Activated gamma-delta T cell treated with anti-CD3 and anti-CD28 coated beads, Interleukin-2, amount 50 U/mL, for 16 hours (primary cell): ENCODE results near the gene PDE4B.

Experiments
- DNase-seq: peaks from one replicate; pipeline ENCODE4 v3.0.0-alpha.2; 2020; ENCODE audit warnings: low read depth

PDE4B gene

GRCh38 chr1:66240491-66241484 lies 448.1 kb downstream of the PDE4B start:
- no peak for DNase-seq

DNA sequence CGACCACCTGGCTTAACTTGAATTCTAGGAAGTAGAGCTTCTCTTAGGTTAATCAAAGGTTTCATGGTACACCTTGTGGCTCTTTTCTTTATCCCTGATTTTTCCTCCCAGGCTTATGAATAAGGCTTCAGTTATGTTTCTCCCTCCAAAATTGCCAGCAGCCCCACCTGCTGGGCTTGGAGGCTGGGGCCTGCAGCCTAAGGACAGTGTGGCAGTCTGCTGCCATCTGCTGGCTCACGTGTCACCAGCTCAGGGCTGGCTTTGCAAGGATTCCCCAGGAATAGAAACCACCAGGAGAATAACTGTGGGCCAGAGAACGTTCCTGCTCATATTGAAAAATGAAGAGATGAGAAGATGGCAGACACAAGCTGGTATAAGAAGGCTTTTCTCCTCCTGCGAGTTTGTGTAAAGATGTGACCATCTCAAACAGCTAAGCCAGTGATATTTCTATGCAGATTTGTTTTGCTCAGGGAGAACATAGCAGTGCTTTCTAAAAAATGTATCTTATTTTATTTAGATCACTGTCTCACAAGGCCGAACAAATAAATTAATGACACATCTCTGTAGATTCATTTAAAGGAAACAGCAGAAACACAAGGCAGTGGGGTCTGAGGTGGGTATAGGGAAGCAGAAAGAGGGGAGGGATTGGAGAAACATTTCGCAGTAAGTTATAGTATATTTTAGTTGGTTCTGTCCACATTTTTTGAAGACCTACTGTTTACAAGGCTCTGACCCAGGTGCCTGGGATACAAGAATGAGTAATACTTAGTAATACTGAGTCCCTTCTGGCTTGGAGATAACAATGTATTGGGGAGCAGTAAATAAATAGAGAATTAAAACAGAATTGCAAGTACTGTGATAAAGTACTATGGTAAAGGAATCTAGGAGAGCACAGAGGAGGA lies 450.2 kb downstream of the PDE4B start:
- peak; percentile 33 for DNase-seq

- no peak for DNase-seq
Observed at GRCh38 chr1:66243548-66244130, 450.9 kb downstream of the PDE4B start.

- no peak for DNase-seq
Observed at GRCh38 chr1:66244429-66244828, 451.7 kb downstream of the PDE4B start.

GRCh38 chr1:66245691-66246090 lies 453.0 kb downstream of the PDE4B start:
- DNase-seq: no peak

GRCh38 chr1:66246351-66247269 lies 453.9 kb downstream of the PDE4B start:
- DNase-seq: no peak

GRCh38 chr1:66247415-66248208 lies 454.9 kb downstream of the PDE4B start:
- no peak for DNase-seq

DNA sequence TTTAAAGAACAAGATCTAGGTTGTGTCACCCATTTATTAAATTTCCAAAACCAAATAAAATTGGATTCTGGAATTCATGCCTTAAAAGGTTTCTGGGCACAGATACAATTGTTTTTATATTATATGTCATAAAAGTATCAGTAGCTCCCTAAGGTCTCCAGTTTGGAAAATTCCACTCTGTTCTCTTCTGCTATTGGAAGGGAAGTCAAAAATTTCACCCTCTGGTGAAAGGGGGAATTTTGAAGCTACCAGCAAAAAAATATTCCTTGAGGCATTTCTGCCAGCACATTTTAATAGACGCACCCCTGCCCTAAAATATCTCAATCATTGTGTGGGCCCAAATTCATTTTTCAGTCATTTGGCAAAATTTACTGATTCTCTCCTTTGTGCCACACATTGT lies 455.6 kb downstream of the PDE4B start:
- DNase-seq: no peak

- DNase-seq: no peak
Observed at GRCh38 chr1:66248746-66249145, 456.1 kb downstream of the PDE4B start.

GRCh38 chr1:66250075-66250474 lies 457.4 kb downstream of the PDE4B start:
- DNase-seq: no peak

DNA sequence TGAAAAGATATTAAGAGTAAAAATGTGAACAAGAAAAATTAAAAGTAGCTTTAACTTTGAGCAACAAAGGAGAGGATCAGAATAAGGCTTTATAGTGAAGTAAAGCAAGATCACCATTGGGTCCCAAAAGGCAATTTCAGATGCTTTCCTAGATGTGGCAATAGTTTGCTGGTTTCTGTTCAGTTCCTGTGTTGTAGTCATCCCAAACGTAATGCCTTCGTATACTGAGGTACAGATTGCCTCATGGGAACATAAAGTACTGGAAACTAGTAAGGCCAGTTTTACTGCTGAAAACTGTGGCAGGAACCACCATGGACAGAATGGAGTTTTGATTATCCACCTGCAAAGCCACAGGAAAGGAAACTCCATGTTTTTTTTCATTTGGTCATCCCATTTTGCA lies 457.8 kb downstream of the PDE4B start:
- DNase-seq: no peak

GRCh38 chr1:66251546-66251945 lies 458.9 kb downstream of the PDE4B start:
- DNase-seq: no peak

DNA sequence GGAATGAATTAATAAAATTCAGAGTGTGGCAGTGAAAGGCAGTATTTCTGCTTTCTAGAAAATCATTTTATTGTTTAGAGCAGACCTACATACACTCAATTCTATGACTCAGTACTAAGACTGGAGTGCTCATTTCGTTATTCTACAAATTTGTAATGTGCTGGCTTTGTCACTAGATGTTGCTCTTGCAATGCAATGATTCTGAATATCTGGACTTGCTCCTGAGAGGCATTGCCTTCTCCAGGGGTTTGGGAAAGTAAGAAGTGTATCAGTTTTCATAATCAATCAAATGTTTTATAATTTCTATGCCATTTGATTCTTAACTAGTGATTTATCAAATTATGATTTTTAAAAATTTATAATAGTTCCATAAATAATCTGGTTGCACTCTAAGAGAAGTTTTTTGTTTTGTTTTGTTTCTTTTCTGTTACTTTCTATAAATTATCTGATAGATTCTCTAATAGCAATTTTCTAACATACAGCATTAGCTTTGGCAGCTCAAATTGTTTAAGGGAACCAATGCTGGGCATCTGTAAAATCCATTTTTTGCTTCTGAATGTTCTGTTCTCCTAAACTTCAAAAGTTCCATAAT lies 460.7 kb downstream of the PDE4B start:
- no peak for DNase-seq

DNA sequence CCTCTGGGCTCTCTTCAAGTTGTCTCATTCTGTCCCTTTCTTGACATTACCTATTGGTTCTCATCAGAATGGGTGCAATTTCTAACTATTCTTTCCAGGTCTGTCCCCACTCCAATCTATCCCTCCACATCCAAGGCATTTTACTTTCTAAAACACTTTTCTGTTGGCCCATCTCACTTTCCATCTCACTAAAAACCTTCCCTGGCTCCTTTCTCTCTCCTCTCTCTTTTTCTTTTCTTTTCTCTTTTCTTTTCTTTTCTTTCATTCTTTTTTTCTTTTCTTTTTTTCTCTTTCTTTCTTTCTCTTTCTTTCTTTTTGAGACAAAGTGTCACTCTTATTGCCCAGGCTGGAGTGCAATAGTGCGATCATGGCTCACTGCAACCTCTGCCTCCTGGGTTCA lies 462.1 kb downstream of the PDE4B start:
- DNase-seq: no peak

DNA sequence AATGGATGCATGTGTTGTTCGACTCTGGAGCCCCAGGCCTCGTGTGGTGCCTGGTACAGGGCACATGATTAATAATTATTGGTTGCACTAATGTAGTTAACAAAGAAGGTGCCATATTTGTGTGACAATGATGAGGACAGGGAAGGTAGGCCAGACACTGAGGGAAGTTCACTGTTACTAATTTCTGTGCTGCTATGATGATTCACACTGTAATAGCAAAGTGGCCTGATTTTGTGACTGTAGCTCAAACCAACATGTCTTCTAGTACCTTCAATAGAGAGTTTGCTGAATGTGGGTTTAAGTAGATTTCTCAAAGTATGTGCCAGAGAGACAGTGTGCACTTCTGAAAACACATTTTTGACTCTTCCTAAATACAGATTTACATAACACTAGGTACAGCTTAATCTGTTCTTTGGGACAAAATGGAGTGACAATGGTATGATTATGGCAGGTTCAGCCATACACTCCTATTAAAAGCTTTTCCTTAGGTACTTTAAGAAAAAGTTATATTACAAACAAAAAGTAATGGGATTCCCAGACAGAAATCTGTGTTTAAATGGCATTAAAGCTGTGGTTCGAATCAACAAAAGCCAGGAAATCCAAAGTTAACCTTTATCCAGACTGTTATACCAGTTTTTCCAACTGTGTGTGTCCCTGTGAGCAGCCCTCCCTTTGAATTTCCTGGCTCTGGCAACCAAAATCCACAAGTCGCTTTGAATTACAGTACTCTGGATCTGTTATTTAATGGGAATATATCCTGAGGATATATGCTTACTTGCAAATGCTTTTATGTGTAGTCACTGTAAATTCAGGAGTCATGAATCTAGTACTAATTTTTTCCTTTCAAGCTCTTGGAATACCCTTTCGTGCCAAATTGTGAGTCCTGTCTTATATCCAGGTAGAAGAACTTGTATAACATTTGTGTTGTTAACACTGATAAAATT lies 464.2 kb downstream of the PDE4B start:
- DNase-seq: no peak

- no peak for DNase-seq
Observed at GRCh38 chr1:66258404-66259105, 465.9 kb downstream of the PDE4B start.

GRCh38 chr1:66261364-66261763 lies 468.7 kb downstream of the PDE4B start:
- no peak for DNase-seq
